HG03103 (cell line): ENCODE results near the gene SUSD2.
"Not testable (repeated sequence)": the region's sequence is repeated elsewhere in the genome, so short reads cannot be mapped to it uniquely, and the experiment has no call there.

Source experiments
- ATAC-seq: cut with Tn5 transposase; IDR thresholded peaks from one replicate; pipeline ENCODE4 v1.9.1; 2021; ENCODE audit warnings: low read depth; ENCODE audit not compliant: unreplicated experiment

The SUSD2 gene

DNA sequence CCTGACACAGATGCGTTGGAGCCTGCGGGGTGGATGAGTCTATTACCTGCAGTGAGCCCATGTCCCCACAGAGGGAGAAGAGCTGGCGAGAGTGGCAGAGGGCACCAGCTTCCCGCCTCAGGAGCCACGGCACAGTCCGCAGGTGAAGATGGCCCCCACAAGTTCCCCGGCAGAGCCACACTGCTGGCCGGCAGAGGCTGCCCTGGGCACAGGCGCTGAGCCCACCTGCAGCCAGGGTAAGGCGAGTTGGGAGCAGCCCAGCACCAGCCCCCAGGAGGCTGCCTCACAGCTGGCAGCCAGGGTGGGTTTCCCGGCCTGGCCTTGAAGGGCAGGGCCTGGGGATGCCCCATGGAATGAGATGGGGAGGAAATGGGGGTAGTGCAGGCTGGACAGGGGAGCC is 5.2 kb upstream of the SUSD2 start:
- no peak for ATAC-seq

- no peak for ATAC-seq
Observed at GRCh38 chr22:24176630-24177029, 4.7 kb upstream of the SUSD2 start.

- ATAC-seq: no peak
Observed at GRCh38 chr22:24177045-24177444, 4.2 kb upstream of the SUSD2 start.

DNA sequence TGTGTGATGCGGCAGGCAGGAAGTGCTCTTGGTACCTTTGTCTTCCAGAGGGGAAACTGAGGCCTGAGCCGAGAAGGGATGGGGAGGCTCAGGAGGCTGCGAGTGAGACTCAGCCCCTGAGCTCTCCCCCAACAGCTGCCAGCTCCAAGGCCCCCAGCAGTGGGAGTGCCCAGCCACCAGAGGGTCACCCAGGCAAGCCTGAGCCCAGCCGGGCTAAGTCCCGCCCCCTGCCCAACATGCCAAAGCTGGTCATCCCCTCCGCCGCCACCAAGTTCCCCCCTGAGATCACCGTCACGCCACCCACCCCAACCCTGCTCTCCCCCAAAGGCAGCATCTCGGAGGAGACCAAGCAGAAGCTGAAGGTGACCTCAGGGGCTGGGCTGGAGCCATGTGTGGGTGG is 3.8 kb upstream of the SUSD2 start:
- no peak for ATAC-seq

GRCh38 chr22:24178021-24178431 is 3.3 kb upstream of the SUSD2 start:
- ATAC-seq: no peak

DNA sequence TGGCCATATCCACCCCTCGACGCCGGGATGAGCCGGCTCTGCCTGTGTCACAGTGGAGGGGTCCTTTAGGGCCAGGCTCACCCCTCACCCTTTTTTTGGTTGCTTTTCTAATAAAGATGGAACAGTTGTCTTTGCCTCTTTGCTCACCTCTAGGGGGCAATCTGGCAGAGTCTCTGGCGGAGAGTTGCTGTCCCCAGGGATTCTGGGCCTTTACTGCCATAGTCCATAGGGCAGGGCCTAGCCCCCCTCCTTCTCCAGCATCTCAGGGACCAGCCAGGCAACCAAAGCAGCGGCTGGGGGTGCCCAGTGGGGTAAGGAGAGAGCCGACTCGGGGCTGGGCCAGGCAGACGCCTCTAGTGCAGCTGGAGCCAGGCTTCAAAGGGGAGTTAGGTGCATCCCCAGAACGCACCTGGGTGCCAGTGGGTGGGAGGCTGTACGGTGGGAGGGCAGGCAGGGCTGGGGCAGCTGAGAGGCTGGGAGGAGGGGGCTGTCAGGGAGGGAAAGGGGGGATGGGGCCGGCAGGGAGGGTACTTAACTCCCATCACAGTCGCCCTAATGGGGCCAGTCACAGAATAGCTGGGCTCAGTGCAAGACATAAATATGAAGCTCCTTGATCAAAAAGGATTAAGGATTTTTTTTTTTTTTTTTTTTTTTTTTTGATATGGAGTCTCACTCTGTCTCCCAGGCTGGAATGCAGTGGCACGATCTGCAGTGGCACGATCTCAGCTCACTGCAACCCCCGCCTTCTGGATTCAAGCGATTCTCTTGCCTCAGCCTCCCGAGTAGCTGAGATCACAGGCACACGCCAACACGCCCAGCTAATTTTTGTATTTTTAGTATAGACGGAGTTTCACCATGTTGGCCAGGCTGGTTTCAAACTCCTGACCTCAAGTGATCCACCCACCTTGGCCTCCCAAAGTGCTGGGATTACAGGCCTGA is 2.5 kb upstream of the SUSD2 start:
- ATAC-seq: no peak

DNA sequence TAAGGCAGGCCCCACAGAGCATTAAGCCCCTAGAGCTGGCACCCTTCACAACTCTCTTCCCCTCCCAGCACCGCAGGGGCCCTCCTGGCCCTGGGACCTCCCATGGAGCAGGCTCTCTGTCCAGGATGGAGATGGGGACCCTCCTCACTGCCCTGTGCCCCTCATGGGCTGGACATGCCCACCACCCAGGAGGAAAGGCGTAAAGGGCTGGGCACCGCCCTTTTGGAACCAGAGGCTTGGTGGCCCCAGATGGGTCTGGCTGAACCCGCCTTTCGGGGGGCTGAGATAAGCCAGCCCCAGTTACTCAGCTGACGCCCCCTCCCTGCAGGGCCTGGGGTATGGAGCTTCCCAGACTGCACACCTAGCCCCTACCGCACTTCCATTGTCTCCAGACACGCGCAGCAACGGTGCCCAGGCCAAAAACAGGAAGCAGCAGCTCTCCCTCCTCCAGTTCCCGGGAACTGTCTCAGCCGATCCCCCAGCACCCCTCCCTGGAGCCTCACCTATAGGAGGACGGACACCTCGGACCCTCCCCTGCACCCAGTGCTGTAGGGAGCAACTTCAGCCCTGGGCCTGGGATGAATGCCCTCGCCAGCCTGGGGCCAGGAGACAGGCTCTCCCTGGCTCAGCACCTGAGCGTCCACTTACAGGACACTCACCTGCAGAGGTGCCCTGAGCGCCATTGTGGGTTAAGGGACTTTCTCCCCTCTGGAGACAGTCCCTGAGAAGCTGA is 1.6 kb upstream of the SUSD2 start:
- no peak for ATAC-seq

DNA sequence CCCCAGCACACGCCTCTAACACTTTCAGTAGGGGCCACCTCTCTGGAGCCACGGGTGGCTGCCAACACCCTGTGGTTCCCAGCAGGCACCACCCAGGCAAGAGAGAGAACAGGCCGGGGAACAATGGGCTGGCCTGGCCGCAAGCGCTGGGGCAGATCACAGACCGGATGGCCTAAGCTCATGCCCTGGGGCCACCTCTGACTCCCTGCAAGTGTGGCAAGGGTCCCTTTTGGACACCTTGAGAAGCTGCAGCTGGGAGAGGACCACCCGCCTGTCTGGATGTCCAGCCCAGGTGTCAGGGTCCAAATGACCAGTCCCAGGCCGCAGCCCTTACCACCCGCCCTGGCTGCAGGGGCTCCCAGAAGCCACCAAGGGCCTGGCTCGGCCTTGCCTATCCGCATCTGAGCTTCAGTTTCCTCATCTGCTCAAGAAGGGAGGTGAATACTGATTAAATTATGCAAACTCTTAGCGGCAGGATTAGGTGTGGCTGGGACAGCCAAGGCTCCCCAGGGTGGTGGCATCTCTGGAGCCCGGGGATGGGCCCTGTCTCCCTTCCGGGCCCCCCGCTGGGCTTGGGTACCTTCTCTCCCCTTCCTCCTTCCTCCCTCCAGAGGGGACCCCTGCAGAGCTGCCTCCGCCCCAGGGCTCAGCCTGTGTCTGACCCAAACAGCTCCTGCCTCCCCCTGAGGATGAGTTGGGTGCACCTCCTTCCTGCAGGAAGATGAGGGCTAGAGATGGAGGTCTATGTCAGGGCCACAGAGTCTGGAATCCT is 785 bp upstream of the SUSD2 start:
- ATAC-seq: no peak

GRCh38 chr22:24181996-24182899 is 961 bp downstream of the SUSD2 start:
- ATAC-seq: no peak

GRCh38 chr22:24182900-24183246 is 1.6 kb downstream of the SUSD2 start:
- ATAC-seq: not testable (repeated sequence)

DNA sequence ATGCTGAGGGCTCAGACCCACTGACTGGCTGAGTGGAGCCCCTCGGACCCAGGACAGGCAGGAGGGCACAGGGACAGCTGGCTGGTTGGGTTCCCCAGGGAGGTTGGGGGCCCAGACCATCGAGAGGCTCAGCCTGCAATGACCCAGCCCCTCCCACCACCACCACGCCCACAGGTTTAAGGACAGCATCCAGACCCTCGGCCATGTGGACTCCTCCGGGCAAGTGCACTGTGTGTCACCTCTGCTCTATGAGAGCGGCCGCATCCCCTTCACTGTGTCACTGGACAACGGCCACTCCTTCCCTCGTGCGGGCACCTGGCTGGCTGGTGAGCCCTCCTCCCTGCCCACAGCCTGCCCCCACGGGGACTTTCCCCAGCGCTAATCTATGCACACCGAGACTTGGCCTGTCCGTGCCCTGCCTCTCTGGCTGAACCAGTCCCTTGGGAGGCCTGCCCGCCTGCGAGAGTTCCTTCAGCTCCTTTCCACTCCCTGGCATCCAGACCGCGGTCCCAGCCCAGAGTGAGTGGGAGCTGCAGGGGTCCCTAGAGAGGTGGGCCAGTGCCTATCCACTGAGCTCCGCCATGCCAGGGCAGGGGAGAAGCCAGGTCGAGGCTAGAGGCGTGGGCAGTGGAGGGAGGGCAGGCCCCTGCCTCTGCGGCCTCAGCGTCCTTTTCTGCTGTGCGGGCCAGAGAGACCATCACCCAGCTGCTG is 2.2 kb downstream of the SUSD2 start:
- ATAC-seq: no peak

GRCh38 chr22:24184057-24184798 is 2.9 kb downstream of the SUSD2 start:
- no peak for ATAC-seq

- ATAC-seq: no peak
Observed at GRCh38 chr22:24185001-24185500, 3.8 kb downstream of the SUSD2 start.

DNA sequence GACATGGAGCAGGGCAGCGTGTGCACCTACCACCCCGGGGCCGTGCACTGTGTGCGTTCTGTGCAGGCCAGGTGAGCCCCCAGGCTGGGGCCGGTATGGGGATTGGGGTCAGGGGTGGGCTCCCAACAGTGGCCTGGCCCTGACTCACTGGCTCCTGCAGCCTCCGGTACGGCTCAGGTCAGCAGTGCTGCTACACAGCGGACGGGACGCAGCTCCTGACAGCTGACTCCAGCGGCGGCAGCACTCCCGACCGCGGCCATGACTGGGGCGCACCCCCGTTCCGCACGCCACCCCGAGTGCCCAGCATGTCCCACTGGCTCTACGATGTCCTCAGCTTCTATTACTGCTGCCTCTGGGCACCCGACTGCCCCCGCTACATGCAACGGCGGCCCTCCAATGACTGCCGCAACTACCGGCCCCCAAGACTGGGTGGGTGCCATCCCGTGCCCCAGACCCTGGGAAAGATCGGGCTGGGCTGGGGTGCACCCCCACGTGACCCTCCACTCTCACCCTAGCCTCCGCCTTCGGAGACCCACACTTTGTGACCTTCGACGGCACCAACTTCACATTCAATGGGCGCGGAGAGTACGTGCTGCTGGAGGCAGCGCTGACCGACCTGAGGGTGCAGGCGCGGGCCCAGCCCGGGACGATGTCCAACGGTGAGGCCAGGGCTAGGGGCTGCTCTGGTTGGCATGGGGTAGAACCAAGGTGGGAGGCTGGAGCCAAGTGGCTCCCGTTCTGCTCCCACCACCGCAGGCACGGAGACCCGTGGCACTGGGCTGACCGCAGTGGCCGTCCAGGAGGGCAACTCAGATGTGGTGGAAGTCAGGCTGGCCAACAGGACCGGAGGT is 4.4 kb downstream of the SUSD2 start:
- ATAC-seq: no peak

- ATAC-seq: no peak
Observed at GRCh38 chr22:24186352-24186740, 5.1 kb downstream of the SUSD2 start.

DNA sequence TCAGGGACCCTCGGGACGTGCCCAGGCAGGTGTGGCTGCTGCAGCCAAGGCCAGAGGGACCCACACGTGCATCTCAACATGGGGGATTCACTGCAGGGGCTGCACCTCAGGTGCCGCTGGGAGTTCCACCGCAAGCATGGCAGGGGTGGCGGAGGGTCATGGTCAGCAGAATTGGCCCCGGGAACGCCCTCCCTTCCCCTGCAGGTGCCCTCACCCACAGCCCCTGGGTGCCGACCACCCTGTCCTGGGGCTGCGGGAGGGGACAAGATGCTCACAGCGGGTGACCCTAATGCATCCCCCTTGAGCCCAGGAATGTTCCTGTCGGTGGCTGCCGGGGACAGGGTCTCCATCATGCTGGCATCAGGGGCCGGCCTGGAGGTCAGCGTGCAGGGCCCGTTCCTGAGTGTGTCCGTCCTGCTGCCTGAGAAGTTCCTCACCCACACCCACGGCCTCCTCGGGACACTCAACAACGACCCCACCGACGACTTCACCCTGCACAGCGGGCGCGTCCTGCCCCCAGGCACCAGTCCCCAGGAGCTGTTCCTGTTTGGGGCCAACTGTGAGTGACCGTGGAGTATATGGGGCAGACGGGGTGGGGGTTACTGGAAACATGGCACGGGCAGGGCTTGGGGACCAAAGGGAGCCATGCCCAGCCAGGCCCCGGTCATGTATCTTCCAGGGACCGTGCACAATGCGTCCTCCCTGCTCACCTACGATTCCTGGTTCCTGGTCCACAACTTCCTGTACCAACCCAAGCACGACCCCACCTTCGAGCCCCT is 5.8 kb downstream of the SUSD2 start:
- no peak for ATAC-seq
